Activated CD4-positive, alpha-beta memory T cell treated with anti-CD3 and anti-CD28 coated beads, Interleukin-2, amount 10 ng/mL, durations not matched to agents 7 days and 5 days (primary cell): Measurements from ENCODE around the gene CBARP. TPM values are rescaled to one million over a fixed set of nuclear protein-coding genes. Genes with fewer than 3 reads are reported as not detected.

Source experiments
- CTCF ChIA-PET: fragments of 350-600 bp; sonication (Branson Sonifier 250); formaldehyde crosslinking; loops from one replicate; lab custom pipeline; 2021; ENCODE audit warnings: antibody characterized with exemption, inconsistent platforms; lab: Charles Lee
- POLR2A ChIA-PET: fragments of 350-600 bp; sonication (Branson Sonifier 250); formaldehyde crosslinking; loops from one replicate; lab custom pipeline; 2021; ENCODE audit warnings: antibody characterized with exemption; lab: Charles Lee
- DNase-seq: peaks from one replicate; pipeline ENCODE4 v3.0.0-alpha.2; 2020
- H3K27ac Mint-ChIP-seq: one replicate; pipeline ENCODE4 v1.8.0; 2021; ENCODE audit warnings: mild to moderate bottlenecking, mixed read lengths
- H3K27me3 Mint-ChIP-seq: one replicate; pipeline ENCODE4 v1.8.0; 2021; ENCODE audit warnings: mixed read lengths
- H3K36me3 Mint-ChIP-seq: one replicate; pipeline ENCODE4 v1.8.0; 2021; ENCODE audit warnings: low read depth, mixed read lengths
- H3K4me1 Mint-ChIP-seq: one replicate; pipeline ENCODE4 v1.8.0; 2021; ENCODE audit warnings: mixed read lengths
- H3K4me3 Mint-ChIP-seq: one replicate; pipeline ENCODE4 v1.8.0; 2021; ENCODE audit warnings: mild to moderate bottlenecking, mixed read lengths
- H3K9me3 Mint-ChIP-seq: one replicate; pipeline ENCODE4 v1.8.0; 2021; ENCODE audit warnings: mixed read lengths
- total RNA-seq, 2 experiments: library from RNA; stranded (reverse); gene quantifications; one replicate each; pipeline ENCODE4 v1.2.3, GENCODE V29; 2021

CBARP gene
- total RNA-seq, 2 experiments from 2014 or later: 0.35 to 0.55 TPM

DNA sequence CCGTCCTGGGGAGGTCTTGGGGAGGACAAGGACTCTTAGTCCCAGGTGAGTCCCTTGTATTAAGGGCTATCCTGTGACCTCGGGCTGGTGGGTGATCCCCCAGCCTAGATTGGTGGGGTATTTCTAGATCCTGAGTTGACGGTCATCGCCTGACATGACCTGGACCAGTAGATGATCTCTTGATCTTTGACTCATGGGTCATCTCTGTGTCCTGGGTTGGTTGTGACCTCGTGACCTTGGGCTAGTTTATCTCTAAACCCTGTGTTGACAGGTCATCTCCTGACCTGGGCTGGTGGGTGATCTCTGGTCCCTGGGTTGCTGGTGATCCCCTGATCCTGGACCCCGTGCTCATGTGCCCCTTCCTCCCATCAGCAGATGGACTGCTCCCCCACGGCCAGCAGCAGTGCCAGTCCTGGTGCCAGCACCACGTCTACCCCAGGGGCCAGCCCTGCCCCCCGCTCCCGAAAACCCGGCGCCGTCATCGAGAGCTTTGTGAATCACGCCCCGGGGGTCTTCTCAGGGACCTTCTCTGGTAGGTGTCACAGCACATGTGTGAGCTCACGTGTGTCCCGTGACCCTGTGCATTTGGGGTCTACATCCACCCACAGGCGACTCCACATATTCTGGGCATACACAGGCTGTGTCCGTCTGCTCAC is 16.9 kb upstream of the CBARP start:
- Mint-ChIP-seq H3K4me1 (peaks cover 43% of the 10 kb centered on the region), H3K4me3 (peak overlapping the region; percentile 41), H3K27ac (peak overlapping the region; percentile 56), H3K9me3 (no peaks in the 10 kb centered on the region), H3K36me3 (peaks cover 62% of the 10 kb centered on the region), H3K27me3 (no peaks in the 10 kb centered on the region)
- ChIA-PET POLR2A (interaction anchor here (7.3 kb wide), 1 partner anchor 13 kb away, joined by 119 read pairs; the partner anchor contains the start of gene CIRBP), CTCF (interaction anchor here (1.7 to 4.9 kb wide), 2 partner anchors 10 to 12 kb away, joined by 8 to 44 read pairs; no protein-coding TSS in a partner anchor)
- DNase-seq: no peak

DNA sequence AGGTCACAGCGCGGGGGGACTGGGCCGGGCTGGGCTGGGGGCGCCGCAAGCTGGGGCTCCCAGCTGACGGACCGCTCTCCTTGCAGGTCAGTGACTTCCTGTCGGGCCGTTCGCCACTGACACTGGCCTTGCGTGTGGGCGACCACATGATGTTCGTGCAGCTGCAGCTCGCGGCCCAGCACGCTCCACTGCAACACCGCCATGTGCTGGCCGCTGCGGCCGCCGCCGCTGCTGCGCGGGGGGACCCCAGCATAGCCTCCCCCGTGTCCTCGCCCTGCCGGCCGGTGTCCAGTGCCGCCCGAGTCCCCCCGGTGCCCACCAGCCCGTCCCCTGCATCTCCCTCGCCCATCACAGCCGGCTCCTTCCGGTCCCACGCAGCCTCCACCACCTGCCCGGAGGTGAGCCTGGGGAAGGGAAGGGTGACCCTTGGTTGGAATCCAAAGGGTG is 16.3 kb upstream of the CBARP start:
- no peak for DNase-seq
- Mint-ChIP-seq H3K27me3 (no peaks in the 10 kb centered on the region), H3K9me3 (no peaks in the 10 kb centered on the region), H3K4me1 (peaks cover 37% of the 10 kb centered on the region), H3K4me3 (peak overlapping the region; percentile 41), H3K27ac (peak overlapping the region; percentile 56), H3K36me3 (peaks cover 59% of the 10 kb centered on the region)
- ChIA-PET POLR2A (interaction anchor here (1.1 to 3.3 kb wide), 6 partner anchors 10 to 214 kb away, joined by 4 to 162 read pairs (median 8); partner anchors contain the start of genes ABCA7, CIRBP and FAM174C), CTCF (interaction anchor here (1.9 to 4.9 kb wide), 2 partner anchors 10 to 13 kb away, joined by 29 to 44 read pairs; no protein-coding TSS in a partner anchor)

DNA sequence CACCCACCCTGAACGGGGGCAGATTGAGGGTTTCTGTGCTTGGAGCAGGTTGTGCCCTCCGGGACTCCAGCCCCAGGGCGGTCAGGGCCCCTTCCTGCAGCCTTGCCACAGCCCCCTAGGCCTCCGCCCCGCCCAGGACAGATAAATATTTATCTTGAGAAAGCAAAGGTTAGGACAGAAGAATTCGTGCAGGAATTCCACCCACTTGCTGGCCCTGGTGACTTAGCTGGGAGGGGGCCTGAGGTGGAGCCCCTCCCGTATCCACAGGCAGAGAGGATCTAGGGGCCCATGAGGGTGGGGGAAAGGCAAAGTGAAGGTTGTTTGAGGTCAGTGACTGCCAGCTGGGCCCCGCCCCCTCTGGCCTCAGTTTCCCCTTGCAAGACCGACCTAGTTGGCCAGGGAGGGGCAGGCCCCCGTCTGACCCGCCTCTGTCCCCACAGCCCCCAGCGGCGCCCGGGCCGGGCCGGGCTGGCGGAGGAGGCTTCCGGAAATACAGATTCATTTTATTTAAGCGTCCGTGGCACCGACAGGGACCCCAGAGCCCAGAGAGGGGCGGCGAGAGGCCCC is 15.8 kb upstream of the CBARP start:
- DNase-seq: no peak
- Mint-ChIP-seq H3K9me3 (no peaks in the 10 kb centered on the region), H3K4me3 (peak overlapping the region; percentile 96), H3K4me1 (peaks cover 33% of the 10 kb centered on the region), H3K27me3 (no peaks in the 10 kb centered on the region), H3K27ac (peak overlapping the region; percentile 85), H3K36me3 (peaks cover 54% of the 10 kb centered on the region)
- ChIA-PET CTCF (interaction anchor here (0.8 to 4.9 kb wide), 4 partner anchors 9 to 16 kb away, joined by 4 to 44 read pairs (median 18); partner anchors contain the start of genes ATP5F1D and CIRBP), POLR2A (interaction anchor here (1.0 to 3.3 kb wide), 9 partner anchors 9 to 214 kb away, joined by 3 to 162 read pairs (median 5); partner anchors contain the start of genes ABCA7, ARHGAP45, ATP5F1D and CIRBP)

DNA sequence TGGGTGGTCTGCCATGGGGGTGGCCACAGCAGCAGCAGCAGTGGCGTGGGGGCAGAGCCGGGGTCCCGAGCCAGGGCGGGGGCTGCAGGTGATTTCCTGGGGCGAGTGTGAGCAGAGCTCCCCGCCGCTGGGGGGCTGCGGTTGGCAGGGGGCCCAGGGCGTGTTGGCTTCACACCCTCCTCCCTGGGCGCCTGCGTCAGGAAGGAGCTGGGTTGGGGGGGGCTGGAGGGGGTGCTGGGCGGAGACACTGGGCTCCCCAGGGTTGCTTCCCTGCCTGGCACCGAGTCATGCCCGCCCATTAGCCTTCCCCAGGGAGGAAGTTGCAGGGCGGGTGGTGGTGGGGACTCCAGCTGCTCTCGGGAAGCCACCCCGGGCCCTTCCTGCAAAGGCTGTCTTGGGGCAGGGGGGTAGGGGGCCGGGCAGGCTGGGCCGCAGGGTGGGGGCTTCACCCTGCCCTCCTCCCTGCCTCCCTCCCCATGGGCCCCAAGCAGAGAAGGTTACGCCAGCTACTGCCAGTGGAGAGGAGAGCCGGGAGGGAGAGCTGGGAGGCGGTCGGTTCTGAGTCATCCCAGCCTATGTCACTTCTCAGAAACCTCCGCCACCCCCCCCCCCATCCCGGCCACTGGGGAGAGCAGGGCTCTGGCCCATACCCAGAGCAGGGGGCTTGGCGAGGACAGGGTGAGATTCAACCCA is 15.2 kb upstream of the CBARP start:
- Mint-ChIP-seq H3K9me3 (no peaks in the 10 kb centered on the region), H3K27me3 (no peaks in the 10 kb centered on the region), H3K36me3 (peaks cover 48% of the 10 kb centered on the region), H3K27ac (peak overlapping the region; percentile 85), H3K4me1 (peaks cover 28% of the 10 kb centered on the region), H3K4me3 (peak overlapping the region; percentile 96)
- peak; percentile 86 for DNase-seq
- ChIA-PET POLR2A (interaction anchor here (0.6 to 3.3 kb wide), 10 partner anchors 9 to 213 kb away, joined by 3 to 162 read pairs (median 5); partner anchors contain the start of genes ABCA7, ARHGAP45, ATP5F1D and CIRBP), CTCF (interaction anchor here (0.8 to 4.9 kb wide), 4 partner anchors 9 to 16 kb away, joined by 4 to 44 read pairs (median 18); partner anchors contain the start of genes ATP5F1D and CIRBP)

DNA sequence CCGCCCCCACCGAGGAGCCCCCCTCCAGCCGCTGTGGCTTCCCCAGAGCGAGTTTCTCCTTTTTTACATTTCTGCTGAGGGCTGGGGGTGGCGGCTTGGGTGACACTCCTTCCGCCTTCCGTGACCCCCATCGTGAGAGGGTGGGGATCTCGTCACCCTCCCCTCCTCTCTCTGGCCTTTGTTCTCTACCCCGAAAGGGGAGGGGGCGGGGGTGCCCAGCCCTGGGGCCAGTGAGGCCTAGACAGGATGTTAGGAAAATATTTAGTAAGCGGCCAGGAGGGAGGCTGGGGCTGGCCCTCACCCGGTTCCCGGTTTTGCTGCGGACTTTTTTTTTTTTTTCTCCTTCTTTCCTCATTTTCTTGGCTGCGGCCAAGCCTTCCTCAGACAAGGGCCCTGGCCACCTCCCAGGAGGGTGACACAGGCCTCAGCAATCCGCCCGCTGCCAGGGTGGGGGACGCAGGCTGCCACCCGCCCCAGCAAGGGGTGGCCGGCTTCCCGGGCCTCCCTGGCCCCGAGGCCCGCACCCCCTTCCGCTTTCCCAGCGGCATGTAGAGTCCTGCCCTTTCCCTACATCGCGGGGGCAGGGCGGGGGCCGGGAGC is 14.5 kb upstream of the CBARP start:
- H3K4me1 Mint-ChIP-seq: peaks cover 21% of the 10 kb centered on the region
- peak overlapping the region; percentile 93 for H3K27ac Mint-ChIP-seq
- peak; percentile 70 for DNase-seq
- ChIA-PET CTCF (interaction anchor here (0.8 to 4.9 kb wide), 4 partner anchors 8 to 17 kb away, joined by 4 to 44 read pairs (median 18); partner anchors contain the start of genes ATP5F1D and CIRBP), POLR2A (interaction anchor here (0.6 to 3.3 kb wide), 7 partner anchors 8 to 178 kb away, joined by 3 to 162 read pairs (median 6); partner anchors contain the start of genes ATP5F1D, CIRBP and FAM174C)
- no peaks in the 10 kb centered on the region for H3K9me3 Mint-ChIP-seq
- peak overlapping the region; percentile 96 for H3K4me3 Mint-ChIP-seq
- H3K27me3 Mint-ChIP-seq: no peaks in the 10 kb centered on the region
- H3K36me3 Mint-ChIP-seq: peaks cover 42% of the 10 kb centered on the region

DNA sequence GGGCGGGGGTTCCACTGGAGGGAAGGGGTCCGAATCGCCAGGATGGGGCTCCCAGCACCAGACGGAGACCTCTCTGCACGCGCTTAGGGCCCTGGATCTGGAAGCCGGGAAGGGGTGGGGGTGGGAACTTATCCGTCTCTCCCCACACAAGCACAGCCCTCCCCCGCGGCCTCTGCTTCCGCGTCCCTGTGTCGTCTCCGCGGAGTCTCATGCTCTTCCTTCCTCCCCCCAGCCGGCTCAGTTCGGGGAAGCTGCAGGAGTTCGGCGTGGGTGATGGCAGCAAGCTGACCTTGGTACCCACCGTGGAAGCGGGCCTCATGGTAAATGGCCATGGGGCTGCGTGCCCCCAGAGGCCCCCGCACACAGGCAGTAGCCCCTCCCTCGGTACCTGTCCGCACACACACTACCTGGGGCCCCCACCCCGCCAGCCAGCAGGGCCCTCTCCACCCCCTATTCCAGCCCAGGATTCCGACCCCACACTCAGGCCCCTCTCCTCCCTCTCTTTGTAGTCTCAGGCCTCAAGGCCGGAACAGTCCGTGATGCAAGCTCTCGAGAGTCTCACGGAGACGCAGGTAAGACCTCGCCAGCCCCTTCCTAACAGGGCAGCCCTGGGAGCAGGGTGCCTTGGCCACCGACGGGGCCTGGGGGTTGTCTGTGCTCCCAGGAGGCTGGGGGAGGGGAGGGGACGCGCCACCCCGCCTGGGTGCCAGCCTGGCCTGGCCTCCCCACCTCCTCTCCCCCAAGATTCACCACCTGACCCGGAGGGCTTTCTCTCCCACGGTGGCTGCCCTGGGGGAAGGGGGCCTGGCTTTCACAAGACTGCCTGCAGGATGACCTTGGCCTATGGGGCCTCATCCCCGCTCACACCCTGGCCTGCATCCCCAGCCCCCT is 13.8 kb upstream of the CBARP start:
- peak overlapping the region; percentile 93 for H3K27ac Mint-ChIP-seq
- DNase-seq: peak; percentile 76
- H3K27me3 Mint-ChIP-seq: no peaks in the 10 kb centered on the region
- peak overlapping the region; percentile 96 for H3K4me3 Mint-ChIP-seq
- ChIA-PET CTCF (interaction anchor here (4.9 kb wide), 1 partner anchor 15 kb away, joined by 44 read pairs; no protein-coding TSS in a partner anchor), POLR2A (interaction anchor here (3.3 kb wide), 1 partner anchor 13 kb away, joined by 162 read pairs; the partner anchor contains the start of gene CIRBP)
- H3K36me3 Mint-ChIP-seq: peaks cover 38% of the 10 kb centered on the region
- H3K9me3 Mint-ChIP-seq: no peaks in the 10 kb centered on the region
- H3K4me1 Mint-ChIP-seq: peaks cover 21% of the 10 kb centered on the region

DNA sequence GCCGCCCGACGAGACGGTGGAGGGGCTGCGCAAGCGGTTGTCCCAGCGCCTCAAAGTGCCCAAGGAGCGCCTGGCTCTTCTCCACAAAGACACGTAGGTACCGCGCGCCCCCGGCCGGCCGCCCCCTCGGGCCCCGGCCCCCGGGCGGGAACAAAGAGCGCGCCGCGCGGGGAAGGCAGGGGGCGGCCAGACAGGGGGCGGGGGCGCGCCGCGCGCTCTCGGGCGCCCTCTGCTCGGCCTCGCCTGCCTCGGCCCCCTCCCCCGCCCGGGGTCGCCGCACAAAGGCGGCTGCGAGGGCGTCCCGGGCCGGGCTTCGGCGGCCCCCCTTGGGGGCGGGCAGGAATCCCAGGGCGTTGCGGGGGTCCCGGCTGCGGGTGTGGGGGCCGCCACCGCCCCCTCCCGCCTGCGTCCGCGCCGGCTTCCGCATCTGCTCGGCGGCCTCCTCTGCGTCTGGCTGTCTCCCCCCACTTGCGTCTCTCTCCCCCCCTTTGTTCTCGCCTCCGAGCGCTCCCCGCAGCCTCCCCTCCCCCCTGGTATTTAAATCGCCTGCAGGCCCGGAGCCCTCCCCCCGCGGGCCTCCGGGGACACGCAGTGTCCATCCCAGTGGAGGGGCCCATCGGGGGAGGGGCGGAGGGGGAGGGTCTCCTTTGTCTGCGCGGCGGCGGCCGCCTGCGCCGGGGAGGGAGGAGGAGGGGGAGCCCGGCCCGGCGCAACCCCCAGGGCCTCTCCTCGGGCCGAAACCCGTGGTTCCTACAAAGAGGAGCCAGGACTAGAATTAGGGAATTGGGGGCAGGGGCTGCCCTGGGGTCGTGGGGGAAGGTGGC is 12.8 kb upstream of the CBARP start:
- ChIA-PET POLR2A (interaction anchor here (0.6 to 3.3 kb wide), 5 partner anchors 9 to 229 kb away, joined by 3 to 162 read pairs (median 3); partner anchors contain the start of genes ATP5F1D, CIRBP and RNU6-2), CTCF (no interaction called here)
- peak; percentile 56 for DNase-seq
- Mint-ChIP-seq H3K36me3 (peaks cover 32% of the 10 kb centered on the region), H3K9me3 (no peaks in the 10 kb centered on the region), H3K4me3 (peak overlapping the region; percentile 96), H3K27ac (peak overlapping the region; percentile 93), H3K27me3 (no peaks in the 10 kb centered on the region), H3K4me1 (peaks cover 22% of the 10 kb centered on the region)

DNA sequence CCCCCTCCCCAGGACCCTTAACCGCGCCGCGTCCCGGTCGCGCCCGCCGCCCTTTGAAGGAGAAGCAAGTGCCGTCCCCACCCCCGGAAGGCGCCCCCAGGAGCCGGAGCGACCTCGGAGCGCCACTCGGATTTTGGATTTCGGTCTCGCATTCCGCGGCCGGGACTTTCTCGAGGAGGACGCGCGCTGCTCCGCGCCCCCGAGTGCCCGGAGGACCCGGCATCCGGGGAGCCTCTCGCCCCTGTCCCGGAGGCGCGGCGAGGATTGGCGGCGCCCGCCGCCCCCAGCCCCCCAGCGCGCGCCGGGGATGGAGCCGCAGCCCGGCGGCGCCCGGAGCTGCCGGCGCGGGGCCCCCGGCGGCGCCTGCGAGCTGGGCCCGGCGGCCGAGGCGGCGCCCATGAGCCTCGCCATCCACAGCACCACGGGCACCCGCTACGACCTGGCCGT is 12.2 kb upstream of the CBARP start:
- H3K27ac Mint-ChIP-seq: peak overlapping the region; percentile 82
- ChIA-PET POLR2A (interaction anchor here (0.6 to 1.0 kb wide), 4 partner anchors 9 to 229 kb away, joined by 3 to 10 read pairs (median 3); partner anchors contain the start of genes ATP5F1D, CIRBP and RNU6-2), CTCF (no interaction called here)
- H3K27me3 Mint-ChIP-seq: no peaks in the 10 kb centered on the region
- no peak for DNase-seq
- no peaks in the 10 kb centered on the region for H3K9me3 Mint-ChIP-seq
- H3K36me3 Mint-ChIP-seq: peaks cover 28% of the 10 kb centered on the region
- H3K4me1 Mint-ChIP-seq: peaks cover 17% of the 10 kb centered on the region
- H3K4me3 Mint-ChIP-seq: peak overlapping the region; percentile 80

DNA sequence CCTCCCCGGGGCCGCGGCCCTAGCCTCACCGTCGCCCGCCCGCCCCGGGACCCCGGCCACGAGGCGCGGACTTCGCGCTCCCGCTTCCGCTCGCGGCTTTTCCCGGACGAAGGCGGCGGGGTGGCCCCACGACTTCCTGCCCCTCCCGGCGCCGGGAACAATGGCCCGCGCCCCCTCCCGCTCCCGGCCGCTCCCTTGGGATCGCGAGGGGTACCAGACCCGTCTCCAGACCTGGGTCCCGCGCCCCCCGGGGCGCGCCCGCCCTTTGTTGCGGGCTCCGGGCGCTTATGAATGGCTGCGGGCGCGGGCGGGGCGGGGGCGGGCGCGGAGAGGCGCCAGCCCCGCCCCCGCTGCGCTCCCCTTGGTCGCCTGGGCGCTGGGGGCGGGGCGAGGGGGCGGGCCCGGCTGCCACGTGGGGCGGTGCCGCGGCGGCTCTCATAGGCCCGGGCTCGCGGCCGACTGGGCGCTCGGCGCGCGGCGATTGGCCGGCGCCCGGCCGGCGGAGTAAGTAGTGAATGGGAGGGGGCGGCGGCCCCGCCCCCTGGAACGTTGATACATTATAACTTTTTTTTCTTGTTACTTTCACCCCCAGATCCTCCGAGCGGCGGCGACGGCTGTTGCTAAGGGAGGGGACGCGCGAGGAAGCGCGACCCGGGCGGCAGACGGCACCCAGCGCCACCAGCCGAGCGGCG is 11.6 kb upstream of the CBARP start:
- Mint-ChIP-seq H3K36me3 (peaks cover 24% of the 10 kb centered on the region), H3K27ac (peak overlapping the region; percentile 82), H3K27me3 (no peaks in the 10 kb centered on the region), H3K4me1 (peaks cover 16% of the 10 kb centered on the region), H3K9me3 (no peaks in the 10 kb centered on the region), H3K4me3 (peak overlapping the region; percentile 80)
- POLR2A ChIA-PET: interaction anchor here (0.6 to 1.6 kb wide), 9 partner anchors 8 to 228 kb away, joined by 3 to 12 read pairs (median 3); partner anchors contain the start of genes ATP5F1D, CIRBP, RNU6-2 and TMEM259
- CTCF ChIA-PET: interaction anchor here (1.0 kb wide), 1 partner anchor 17 kb away, joined by 3 read pairs; no protein-coding TSS in a partner anchor
- peak; percentile 97 for DNase-seq
